ENCODE data around the gene SPATS2.
"Not testable (repeated sequence)": the region's sequence is repeated elsewhere in the genome, so short reads cannot be mapped to it uniquely, and the experiment has no call there.

Gene SPATS2

DNA sequence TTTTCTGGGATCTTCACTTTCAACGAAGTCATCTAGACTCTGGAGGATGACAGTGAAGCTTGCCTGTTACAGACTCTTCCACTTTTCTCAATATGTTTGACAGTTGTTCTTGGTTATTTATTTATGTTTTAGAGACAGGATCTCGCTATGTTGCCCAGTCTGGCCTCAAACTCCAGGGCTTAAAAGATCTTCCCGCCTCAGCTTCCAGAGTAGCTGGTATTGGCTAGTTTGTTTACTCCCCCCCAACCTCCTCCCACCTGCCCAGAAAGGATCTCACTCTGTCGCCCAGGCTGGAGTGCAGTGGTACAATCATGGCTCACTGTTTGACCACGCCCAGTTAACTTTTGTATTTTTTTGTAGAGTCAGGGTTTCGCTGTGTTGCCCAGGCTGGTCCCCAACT is 3.3 kb downstream of the SPATS2 start:
- ChIA-PET POLR2A (no interaction called here), CTCF (interaction anchor here (1.3 to 2.7 kb wide), 4 partner anchors 10 to 39 kb away, joined by 3 to 25 read pairs (median 4); no protein-coding TSS in a partner anchor)
- Histone ChIP-seq H3K4me1 (ENCODE audit: control extremely low read depth in 1 of 4, control insufficient read depth in 4 of 4, insufficient read depth in 4 of 4, low read length in 3 of 4) (peaks cover 15 to 31% (median 25%) of the 10 kb centered on the region in 4 experiments), H3K36me3 (ENCODE audit: control insufficient read depth in 4 of 4, insufficient read depth in 4 of 4, low read length in 3 of 4) (no peaks in the 10 kb centered on the region), H3K27ac (ENCODE audit: insufficient read depth in 1 of 2, low read depth in 1 of 2, low read length in 2 of 2, poor library complexity in 1 of 2, severe bottlenecking in 2 of 2) (no peak overlapping the region), H3K9me3 (ENCODE audit: control extremely low read depth in 1 of 5, control insufficient read depth in 4 of 5, insufficient read depth in 2 of 5, low read depth in 1 of 5, low read length in 4 of 5) (no peaks in the 10 kb centered on the region), H3K27me3 (replicated peaks in 2 of 5; ENCODE audit: control insufficient read depth in 4 of 5, insufficient read depth in 5 of 5, low read length in 4 of 5) (no peaks in the 10 kb centered on the region), H3K4me3 (ENCODE audit: control insufficient read depth in 1 of 7, extremely low read depth in 1 of 7, insufficient read depth in 4 of 7, low read depth in 2 of 7, low read length in 6 of 7) (no peak overlapping the region)
- DNase-seq = no peak
- WGBS (ENCODE audit: insufficient coverage) = 87% methylated on average over 4 of the region's 6 CpGs

DNA sequence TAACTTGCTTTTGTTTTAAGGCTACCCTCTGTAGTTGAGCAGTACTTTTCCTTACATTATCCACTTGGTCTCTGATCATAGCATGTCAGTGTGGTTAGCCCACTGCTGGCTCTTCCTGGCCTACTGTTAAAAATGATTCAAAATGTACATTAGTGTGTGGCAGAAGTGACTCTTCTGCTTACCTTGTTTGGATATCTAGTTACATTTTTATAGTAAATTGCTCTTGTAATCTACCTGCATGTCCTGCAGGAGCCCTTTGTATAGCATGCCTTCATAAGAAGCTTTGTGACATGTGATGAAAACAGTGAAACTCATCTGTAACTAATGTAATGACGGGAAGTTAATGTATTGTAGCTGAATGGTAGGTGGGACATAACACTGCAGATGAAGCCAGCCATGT is 8.1 kb downstream of the SPATS2 start:
- POLR2A ChIA-PET = no interaction called here
- CTCF ChIA-PET = interaction anchor here (0.6 to 1.0 kb wide), 2 partner anchors 12 to 82 kb away, joined by 3 to 4 read pairs; no protein-coding TSS in a partner anchor
- 92% methylated on average over 1 of the region's 1 CpG for WGBS (ENCODE audit: insufficient coverage)

DNA sequence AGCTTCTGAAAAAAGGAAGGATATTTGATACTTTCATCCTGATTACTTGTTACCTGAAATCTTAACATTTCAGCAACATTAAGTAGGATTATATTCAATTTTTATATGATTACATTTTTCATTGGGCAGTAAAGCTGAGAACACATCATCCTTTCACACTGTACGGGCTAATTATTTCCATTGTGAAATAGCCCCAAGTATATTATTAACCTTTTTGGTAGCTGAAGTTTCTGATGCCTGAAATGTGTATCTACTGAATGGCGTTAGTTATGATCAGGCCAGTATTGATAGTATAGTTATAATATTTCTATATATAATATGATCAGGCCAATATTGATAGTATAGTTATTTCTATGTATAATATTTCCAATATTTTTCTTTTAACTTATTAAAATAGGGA is 10.1 kb downstream of the SPATS2 start:
- Histone ChIP-seq H3K4me3 (ENCODE audit: control insufficient read depth in 1 of 7, extremely low read depth in 1 of 7, insufficient read depth in 4 of 7, low read depth in 2 of 7, low read length in 6 of 7) (no peak overlapping the region), H3K27ac (ENCODE audit: insufficient read depth in 1 of 2, low read depth in 1 of 2, low read length in 2 of 2, poor library complexity in 1 of 2, severe bottlenecking in 2 of 2) (no peak overlapping the region), H3K27me3 (replicated peaks in 2 of 5; ENCODE audit: control insufficient read depth in 4 of 5, insufficient read depth in 5 of 5, low read length in 4 of 5) (no peaks in the 10 kb centered on the region), H3K4me1 (ENCODE audit: control extremely low read depth in 1 of 4, control insufficient read depth in 4 of 4, insufficient read depth in 4 of 4, low read length in 3 of 4) (no peaks in the 10 kb centered on the region), H3K9me3 (ENCODE audit: control extremely low read depth in 1 of 5, control insufficient read depth in 4 of 5, insufficient read depth in 2 of 5, low read depth in 1 of 5, low read length in 4 of 5) (no peaks in the 10 kb centered on the region), H3K36me3 (ENCODE audit: control insufficient read depth in 4 of 4, insufficient read depth in 4 of 4, low read length in 3 of 4) (no peaks in the 10 kb centered on the region)
- CTCF ChIA-PET = interaction anchor here (0.8 to 1.6 kb wide), 8 partner anchors 8 to 136 kb away, joined by 3 to 7 read pairs (median 3); no protein-coding TSS in a partner anchor
- POLR2A ChIA-PET = no interaction called here
- no CpG with 5 or more reads among the region's 2 CpGs for WGBS (ENCODE audit: insufficient coverage)
- DNase-seq = no peak

More for the DNA sequence above, 8.1 kb downstream of the SPATS2 start:
- no peaks in the 10 kb centered on the region for H3K36me3 ChIP-seq (ENCODE audit: control insufficient read depth in 4 of 4, insufficient read depth in 4 of 4, low read length in 3 of 4)
- no peak overlapping the region for H3K4me3 ChIP-seq (ENCODE audit: control insufficient read depth in 1 of 7, extremely low read depth in 1 of 7, insufficient read depth in 4 of 7, low read depth in 2 of 7, low read length in 6 of 7)
- no peak overlapping the region for H3K27ac ChIP-seq (ENCODE audit: insufficient read depth in 1 of 2, low read depth in 1 of 2, low read length in 2 of 2, poor library complexity in 1 of 2, severe bottlenecking in 2 of 2)
- no peaks in the 10 kb centered on the region for H3K9me3 ChIP-seq (ENCODE audit: control extremely low read depth in 1 of 5, control insufficient read depth in 4 of 5, insufficient read depth in 2 of 5, low read depth in 1 of 5, low read length in 4 of 5)
- peaks cover 0 to 2% (median 0%) of the 10 kb centered on the region in 4 experiments for H3K4me1 ChIP-seq (ENCODE audit: control extremely low read depth in 1 of 4, control insufficient read depth in 4 of 4, insufficient read depth in 4 of 4, low read length in 3 of 4)
- no peaks in the 10 kb centered on the region for H3K27me3 ChIP-seq (replicated peaks in 2 of 5; ENCODE audit: control insufficient read depth in 4 of 5, insufficient read depth in 5 of 5, low read length in 4 of 5)
- no peak for DNase-seq

DNA sequence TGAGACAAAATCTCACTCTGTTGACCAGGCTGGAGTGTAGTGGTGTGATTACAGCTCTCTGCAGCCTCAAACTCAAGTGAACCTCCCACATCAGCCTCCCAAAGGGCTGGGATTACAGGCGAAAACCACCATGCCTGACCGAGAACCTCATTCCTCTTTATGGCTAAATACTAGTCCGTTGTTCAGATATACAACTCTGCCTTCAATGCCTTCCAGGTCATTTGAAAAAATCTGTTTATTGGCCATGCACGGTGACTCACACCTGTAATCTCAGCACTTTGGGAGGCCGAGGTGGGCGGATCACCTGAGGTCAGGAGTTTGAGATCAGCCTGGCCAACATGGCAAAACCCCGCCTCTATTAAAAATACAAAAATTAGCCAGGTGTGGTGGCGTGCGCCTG is 12.9 kb downstream of the SPATS2 start:
- WGBS (ENCODE audit: insufficient coverage) = 97% methylated on average over 4 of the region's 9 CpGs
- H3K4me3 ChIP-seq (ENCODE audit: control insufficient read depth in 1 of 7, extremely low read depth in 1 of 7, insufficient read depth in 4 of 7, low read depth in 2 of 7, low read length in 6 of 7); H3K27ac ChIP-seq (ENCODE audit: insufficient read depth in 1 of 2, low read depth in 1 of 2, low read length in 2 of 2, poor library complexity in 1 of 2, severe bottlenecking in 2 of 2); H3K4me1 ChIP-seq (ENCODE audit: control extremely low read depth in 1 of 4, control insufficient read depth in 4 of 4, insufficient read depth in 4 of 4, low read length in 3 of 4); H3K9me3 ChIP-seq (ENCODE audit: control extremely low read depth in 1 of 5, control insufficient read depth in 4 of 5, insufficient read depth in 2 of 5, low read depth in 1 of 5, low read length in 4 of 5); H3K36me3 ChIP-seq (ENCODE audit: control insufficient read depth in 4 of 4, insufficient read depth in 4 of 4, low read length in 3 of 4); H3K27me3 ChIP-seq (replicated peaks in 2 of 5; ENCODE audit: control insufficient read depth in 4 of 5, insufficient read depth in 5 of 5, low read length in 4 of 5); DNase-seq; POLR2A ChIA-PET: not testable (repeated sequence)
- CTCF ChIA-PET = interaction anchor here (0.5 to 0.8 kb wide), 2 partner anchors 10 to 19 kb away, joined by 4 read pairs; no protein-coding TSS in a partner anchor

DNA sequence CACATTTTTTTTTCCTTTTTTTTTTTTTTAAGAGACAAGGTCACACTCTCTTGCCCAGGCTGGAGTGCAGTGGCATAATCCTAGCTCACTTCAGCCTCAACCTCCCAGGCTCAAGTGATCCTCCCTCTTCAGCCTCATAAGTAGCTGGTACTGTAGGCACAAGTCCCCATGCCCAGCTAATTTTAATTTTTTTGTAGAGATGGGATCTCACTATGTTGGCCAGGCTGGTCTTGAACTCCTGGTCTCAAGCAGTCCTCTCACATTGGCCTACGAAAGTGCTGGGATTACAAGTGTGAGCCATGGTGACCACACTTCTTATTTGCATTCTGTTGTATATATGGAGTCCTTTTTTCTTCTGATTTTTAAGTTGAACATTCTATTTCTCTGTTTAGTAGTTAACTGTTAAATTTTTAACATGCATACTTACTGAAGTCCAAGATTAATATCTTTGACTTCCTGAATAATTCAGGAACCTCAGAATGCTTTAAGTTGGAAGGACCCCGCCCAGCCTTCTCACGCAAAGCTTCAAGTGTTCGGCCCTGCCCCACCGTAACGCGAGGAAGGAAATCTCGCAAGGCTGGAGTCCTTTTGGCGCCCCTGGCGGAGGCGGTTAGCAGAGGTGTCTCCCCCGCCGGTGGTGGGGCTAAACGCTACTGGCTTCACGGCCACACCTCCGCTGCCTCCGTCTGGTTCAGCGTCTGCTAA is 21.6 kb downstream of the SPATS2 start:
- Histone ChIP-seq H3K4me1 (ENCODE audit: control extremely low read depth in 1 of 4, control insufficient read depth in 4 of 4, insufficient read depth in 4 of 4, low read length in 3 of 4) (peaks cover 0 to 7% (median 0%) of the 10 kb centered on the region in 4 experiments), H3K9me3 (ENCODE audit: control extremely low read depth in 1 of 5, control insufficient read depth in 4 of 5, insufficient read depth in 2 of 5, low read depth in 1 of 5, low read length in 4 of 5) (no peaks in the 10 kb centered on the region), H3K27me3 (replicated peaks in 2 of 5; ENCODE audit: control insufficient read depth in 4 of 5, insufficient read depth in 5 of 5, low read length in 4 of 5) (no peaks in the 10 kb centered on the region), H3K4me3 (ENCODE audit: control insufficient read depth in 1 of 7, extremely low read depth in 1 of 7, insufficient read depth in 4 of 7, low read depth in 2 of 7, low read length in 6 of 7) (peak overlapping the region in 3 of 7 experiments; percentile 37 to 57 (median 42)), H3K36me3 (ENCODE audit: control insufficient read depth in 4 of 4, insufficient read depth in 4 of 4, low read length in 3 of 4) (peaks cover 0 to 3% (median 0%) of the 10 kb centered on the region in 4 experiments), H3K27ac (ENCODE audit: insufficient read depth in 1 of 2, low read depth in 1 of 2, low read length in 2 of 2, poor library complexity in 1 of 2, severe bottlenecking in 2 of 2) (no peak overlapping the region)
- WGBS (ENCODE audit: insufficient coverage) = 68% methylated on average over 17 of the region's 18 CpGs
- ChIA-PET CTCF (interaction anchor here (0.7 to 2.6 kb wide), 7 partner anchors 9 to 105 kb away, joined by 3 to 8 read pairs (median 3); no protein-coding TSS in a partner anchor), POLR2A (no interaction called here)
- DNase-seq = peak; percentile 81 to 89 (median 86)

DNA sequence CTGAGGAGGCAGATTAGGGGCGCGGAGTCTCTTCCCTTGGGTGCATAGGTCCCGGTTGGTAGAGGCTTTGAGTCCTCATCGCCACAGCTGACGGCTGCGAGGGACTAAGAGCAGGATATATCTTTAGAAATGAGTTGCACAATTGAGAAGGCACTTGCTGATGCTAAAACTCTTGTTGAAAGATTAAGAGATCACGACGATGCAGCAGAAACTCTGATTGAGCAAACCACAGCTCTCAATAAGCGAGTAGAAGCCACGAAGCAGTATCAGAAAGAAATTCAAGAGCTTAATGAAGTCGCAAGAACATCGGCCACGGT is 22.1 kb downstream of the SPATS2 start:
- Histone ChIP-seq H3K36me3 (ENCODE audit: control insufficient read depth in 4 of 4, insufficient read depth in 4 of 4, low read length in 3 of 4) (peaks cover 0 to 3% (median 0%) of the 10 kb centered on the region in 4 experiments), H3K27me3 (replicated peaks in 2 of 5; ENCODE audit: control insufficient read depth in 4 of 5, insufficient read depth in 5 of 5, low read length in 4 of 5) (no peaks in the 10 kb centered on the region), H3K9me3 (ENCODE audit: control extremely low read depth in 1 of 5, control insufficient read depth in 4 of 5, insufficient read depth in 2 of 5, low read depth in 1 of 5, low read length in 4 of 5) (no peaks in the 10 kb centered on the region), H3K4me1 (ENCODE audit: control extremely low read depth in 1 of 4, control insufficient read depth in 4 of 4, insufficient read depth in 4 of 4, low read length in 3 of 4) (peaks cover 0 to 7% (median 0%) of the 10 kb centered on the region in 4 experiments), H3K27ac (ENCODE audit: insufficient read depth in 1 of 2, low read depth in 1 of 2, low read length in 2 of 2, poor library complexity in 1 of 2, severe bottlenecking in 2 of 2) (no peak overlapping the region), H3K4me3 (ENCODE audit: control insufficient read depth in 1 of 7, extremely low read depth in 1 of 7, insufficient read depth in 4 of 7, low read depth in 2 of 7, low read length in 6 of 7) (peak overlapping the region in 3 of 7 experiments; percentile 37 to 57 (median 42))
- no peak for DNase-seq
- POLR2A ChIA-PET = interaction anchor here (0.6 kb wide), 1 partner anchor 167 kb away, joined by 12 read pairs; no protein-coding TSS in a partner anchor
- CTCF ChIA-PET = interaction anchor here (0.6 to 2.6 kb wide), 5 partner anchors 15 to 213 kb away, joined by 3 to 8 read pairs (median 3); no protein-coding TSS in a partner anchor
- WGBS (ENCODE audit: insufficient coverage) = 65% methylated on average over 9 of the region's 13 CpGs

DNA sequence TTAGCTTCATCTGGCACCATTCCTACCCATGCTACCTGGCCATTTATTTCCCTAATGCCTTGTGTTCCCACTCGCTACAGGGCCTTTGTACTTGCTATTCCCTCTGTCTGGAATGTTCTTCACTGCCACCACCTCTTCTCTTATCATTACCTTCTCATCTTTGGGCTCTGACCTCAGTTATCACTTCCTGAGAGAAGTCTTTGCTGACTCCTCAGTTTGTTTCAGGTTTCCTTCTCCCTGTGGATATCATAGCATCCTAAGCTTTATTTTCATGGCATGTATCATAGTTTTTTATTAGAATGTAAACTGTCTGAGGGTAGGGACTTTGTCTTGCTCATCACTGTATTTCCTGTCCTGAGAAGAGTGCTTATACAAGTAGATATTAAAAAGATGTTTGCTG is 29.7 kb downstream of the SPATS2 start:
- Histone ChIP-seq H3K27ac (ENCODE audit: insufficient read depth in 1 of 2, low read depth in 1 of 2, low read length in 2 of 2, poor library complexity in 1 of 2, severe bottlenecking in 2 of 2) (no peak overlapping the region), H3K4me1 (ENCODE audit: control extremely low read depth in 1 of 4, control insufficient read depth in 4 of 4, insufficient read depth in 4 of 4, low read length in 3 of 4) (no peaks in the 10 kb centered on the region), H3K4me3 (ENCODE audit: control insufficient read depth in 1 of 7, extremely low read depth in 1 of 7, insufficient read depth in 4 of 7, low read depth in 2 of 7, low read length in 6 of 7) (no peak overlapping the region), H3K27me3 (replicated peaks in 2 of 5; ENCODE audit: control insufficient read depth in 4 of 5, insufficient read depth in 5 of 5, low read length in 4 of 5) (no peaks in the 10 kb centered on the region), H3K36me3 (ENCODE audit: control insufficient read depth in 4 of 4, insufficient read depth in 4 of 4, low read length in 3 of 4) (no peaks in the 10 kb centered on the region), H3K9me3 (ENCODE audit: control extremely low read depth in 1 of 5, control insufficient read depth in 4 of 5, insufficient read depth in 2 of 5, low read depth in 1 of 5, low read length in 4 of 5) (no peaks in the 10 kb centered on the region)
- ChIA-PET CTCF (interaction anchor here (0.6 to 2.2 kb wide), 11 partner anchors 8 to 117 kb away, joined by 3 to 9 read pairs (median 3); partner anchors contain the start of gene SPATS2), POLR2A (no interaction called here)
- DNase-seq = no peak
- WGBS (ENCODE audit: insufficient coverage) = 91% methylated on average over 1 of the region's 1 CpG

Data from common myeloid progenitor, CD34-positive (primary cell).